GM12873 (cell line): Measurements from ENCODE around the gene ACOT13.

Experiments
- TF ChIP-seq, protein P1 (sequence below): IDR thresholded peaks from 2 replicates; pipeline ENCODE4 v1.5.1; 2012; ENCODE audit warnings: low read depth, mild to moderate bottlenecking, moderate library complexity, low read length, control low read depth; ENCODE audit not compliant: insufficient read depth; ENCODE audit errors: missing control alignments

The ACOT13 gene

DNA sequence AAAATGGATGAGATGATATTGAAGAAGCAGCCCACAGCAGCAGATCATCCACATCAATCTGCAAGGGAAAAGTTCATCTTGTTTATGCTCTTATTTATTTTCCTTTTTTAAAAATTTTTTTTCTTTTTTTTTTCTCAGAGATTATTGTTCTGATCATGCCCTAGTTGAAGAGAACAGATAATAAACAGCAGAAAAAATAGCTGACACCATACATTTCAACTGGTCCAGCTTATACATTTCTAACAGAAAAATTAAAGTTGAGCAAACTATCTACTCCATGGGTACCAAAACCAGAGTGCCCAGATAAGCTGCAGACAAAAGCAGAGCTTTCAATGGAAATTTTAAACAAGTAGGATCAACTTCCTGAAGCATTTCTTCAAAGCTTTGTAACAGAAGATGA, 30.2 kb upstream of the ACOT13 start:
- TF ChIP-seq, protein P1, sequence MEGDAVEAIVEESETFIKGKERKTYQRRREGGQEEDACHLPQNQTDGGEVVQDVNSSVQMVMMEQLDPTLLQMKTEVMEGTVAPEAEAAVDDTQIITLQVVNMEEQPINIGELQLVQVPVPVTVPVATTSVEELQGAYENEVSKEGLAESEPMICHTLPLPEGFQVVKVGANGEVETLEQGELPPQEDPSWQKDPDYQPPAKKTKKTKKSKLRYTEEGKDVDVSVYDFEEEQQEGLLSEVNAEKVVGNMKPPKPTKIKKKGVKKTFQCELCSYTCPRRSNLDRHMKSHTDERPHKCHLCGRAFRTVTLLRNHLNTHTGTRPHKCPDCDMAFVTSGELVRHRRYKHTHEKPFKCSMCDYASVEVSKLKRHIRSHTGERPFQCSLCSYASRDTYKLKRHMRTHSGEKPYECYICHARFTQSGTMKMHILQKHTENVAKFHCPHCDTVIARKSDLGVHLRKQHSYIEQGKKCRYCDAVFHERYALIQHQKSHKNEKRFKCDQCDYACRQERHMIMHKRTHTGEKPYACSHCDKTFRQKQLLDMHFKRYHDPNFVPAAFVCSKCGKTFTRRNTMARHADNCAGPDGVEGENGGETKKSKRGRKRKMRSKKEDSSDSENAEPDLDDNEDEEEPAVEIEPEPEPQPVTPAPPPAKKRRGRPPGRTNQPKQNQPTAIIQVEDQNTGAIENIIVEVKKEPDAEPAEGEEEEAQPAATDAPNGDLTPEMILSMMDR, result no peak

DNA sequence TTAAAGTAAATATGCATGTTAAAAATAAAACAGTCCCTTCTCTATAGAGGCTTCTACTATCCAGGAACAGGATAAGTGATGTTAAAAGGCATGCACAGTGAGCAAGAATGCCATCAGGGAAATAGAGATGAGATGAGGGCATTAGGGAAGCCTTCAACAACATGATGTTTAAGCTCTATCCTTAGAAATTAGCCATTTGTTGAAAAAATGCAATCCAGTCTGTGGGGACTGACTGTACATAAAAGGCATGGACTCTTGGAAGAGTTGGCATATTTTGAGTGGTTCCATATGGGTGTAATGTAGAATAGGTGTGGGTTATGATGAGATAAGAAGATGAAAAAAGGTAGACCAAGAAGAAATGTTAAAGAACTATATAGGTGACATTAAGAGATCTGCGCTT, 26.7 kb upstream of the ACOT13 start:
- TF ChIP-seq, protein P1, result no peak

DNA sequence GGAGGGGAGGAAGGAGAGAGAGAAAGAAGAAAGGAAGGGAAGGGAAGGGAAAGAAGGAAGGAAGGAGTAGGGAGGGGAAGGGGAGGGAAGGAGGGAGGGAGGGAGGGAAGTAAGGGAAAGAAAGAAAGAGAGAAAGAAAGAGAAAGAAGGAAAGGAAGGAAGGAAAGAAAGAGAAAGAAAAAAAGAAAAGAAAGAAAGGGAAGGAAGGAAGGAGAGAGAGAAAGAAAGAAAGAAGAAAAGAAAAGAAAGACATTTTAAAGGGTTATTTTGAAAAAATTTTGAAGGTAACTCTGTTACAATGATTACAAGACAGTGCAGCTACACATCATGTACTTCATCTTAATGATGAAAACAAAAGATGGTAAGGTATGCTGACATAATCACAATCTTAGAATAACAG, 24.8 kb upstream of the ACOT13 start:
- TF ChIP-seq, protein P1, result no peak

DNA sequence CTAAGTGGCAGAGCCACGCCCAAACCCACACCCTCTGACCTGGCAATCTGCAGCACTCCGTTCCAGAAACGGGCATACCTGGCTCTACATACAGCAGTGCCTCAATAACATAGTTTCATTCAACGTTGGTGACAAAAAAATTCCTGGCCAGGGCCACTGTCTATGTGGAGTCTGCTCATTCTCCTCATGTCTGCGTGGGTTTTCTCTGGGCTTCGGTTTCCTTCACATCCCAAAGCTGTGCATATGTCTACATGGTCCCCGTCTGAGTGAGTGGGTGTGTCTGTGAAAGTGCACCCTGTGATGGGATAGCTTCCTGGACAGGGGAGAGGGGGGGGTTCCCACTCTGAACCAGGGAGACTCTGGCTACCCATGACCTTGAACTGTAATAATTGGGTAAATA, 23.0 kb upstream of the ACOT13 start:
- TF ChIP-seq, protein P1, result no peak

DNA sequence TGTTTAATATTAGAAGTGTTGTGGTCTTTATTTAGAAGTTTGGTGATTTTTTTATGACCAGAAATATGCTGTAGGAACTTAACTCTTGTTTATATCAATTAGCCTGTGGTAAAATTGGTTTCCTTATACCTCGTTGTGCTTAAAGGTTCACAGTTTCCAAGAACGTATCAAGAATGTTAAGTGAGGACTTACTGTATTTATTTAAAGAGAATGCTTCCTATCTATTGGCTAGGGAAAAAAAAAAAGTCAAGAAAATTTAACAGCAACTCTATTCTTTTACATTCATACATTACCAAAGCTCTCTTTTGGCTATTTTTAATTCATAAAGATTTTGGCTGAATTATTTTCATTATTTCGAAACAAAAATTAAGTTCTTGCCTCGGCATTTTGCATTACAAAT, 22.5 kb upstream of the ACOT13 start:
- TF ChIP-seq, protein P1, result no peak

DNA sequence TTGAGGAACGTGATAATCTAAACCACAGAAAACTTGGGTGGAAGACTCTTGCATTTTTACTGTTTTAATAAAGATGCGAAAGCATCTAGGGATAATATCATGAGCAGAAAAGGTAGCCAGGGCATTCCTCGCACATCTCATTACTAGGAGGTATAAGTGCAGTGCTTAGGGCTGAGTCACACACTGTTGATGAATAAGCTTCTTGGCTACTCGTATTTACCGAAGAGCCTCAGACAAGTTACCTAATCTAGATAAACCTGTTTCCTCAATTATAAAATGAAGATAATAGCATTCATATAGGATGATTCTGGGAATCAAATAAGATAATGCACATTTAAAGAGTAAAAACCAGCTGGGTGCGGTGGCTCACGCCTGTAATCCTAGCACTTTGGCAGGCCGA, 20.1 kb upstream of the ACOT13 start:
- TF ChIP-seq, protein P1, result no peak

DNA sequence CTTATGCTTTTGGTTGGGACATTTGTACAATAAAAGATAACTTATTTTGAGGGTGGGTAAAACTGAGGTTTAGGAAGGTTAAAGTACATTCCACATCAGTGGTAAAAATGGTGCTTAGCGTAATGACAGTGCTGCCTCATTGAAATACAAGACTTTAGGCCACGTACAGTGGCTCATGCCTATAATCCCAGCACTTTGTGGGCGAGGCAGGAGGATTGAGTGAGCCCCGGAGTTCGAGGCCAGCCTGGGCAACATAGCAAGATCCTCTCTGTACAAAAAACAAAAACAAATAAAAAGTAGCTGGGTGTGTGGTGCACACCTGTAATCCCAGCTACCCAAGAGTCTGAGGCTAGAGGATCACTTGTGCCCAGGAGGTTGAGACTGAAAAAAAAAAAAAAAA, 18.6 kb upstream of the ACOT13 start:
- TF ChIP-seq, protein P1, result no peak
